GM18519 (cell line): ENCODE measurements around the gene CNNM3.

Experiments
- ATAC-seq: cut with Tn5 transposase; IDR thresholded peaks from one replicate; pipeline ENCODE4 v1.9.1; 2021; ENCODE audit warnings: mild to moderate bottlenecking, moderate library complexity; ENCODE audit not compliant: unreplicated experiment, low FRiP score

Gene CNNM3

DNA sequence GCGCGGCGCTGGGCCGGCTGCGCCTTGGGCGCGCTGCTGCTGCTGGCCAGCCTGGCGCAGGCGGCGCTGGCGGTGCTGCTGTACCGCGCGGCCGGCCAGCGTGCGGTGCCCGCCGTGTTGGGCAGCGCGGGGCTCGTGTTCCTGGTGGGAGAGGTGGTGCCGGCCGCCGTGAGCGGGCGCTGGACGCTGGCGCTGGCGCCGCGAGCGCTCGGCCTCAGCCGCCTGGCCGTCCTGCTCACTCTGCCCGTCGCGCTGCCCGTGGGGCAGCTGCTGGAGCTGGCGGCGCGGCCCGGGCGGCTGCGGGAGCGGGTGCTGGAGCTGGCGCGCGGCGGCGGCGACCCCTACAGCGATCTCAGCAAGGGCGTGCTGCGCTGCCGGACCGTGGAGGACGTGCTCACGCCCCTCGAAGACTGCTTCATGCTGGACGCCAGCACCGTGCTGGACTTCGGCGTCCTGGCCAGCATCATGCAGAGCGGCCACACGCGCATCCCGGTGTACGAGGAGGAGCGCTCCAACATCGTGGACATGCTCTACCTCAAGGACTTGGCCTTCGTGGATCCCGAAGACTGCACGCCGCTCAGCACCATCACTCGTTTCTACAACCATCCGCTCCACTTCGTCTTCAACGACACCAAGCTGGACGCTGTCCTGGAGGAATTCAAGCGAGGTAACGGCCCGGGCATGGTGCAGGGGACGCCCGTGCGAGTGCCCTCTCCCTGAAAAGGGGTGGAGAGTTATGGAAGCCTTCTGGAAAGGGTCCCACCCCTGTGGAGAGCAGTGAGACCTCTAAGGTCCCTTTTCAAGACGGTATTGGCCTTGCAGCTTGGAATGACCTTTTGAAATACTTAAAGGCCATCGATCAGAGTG lies 1.0 kb downstream of the CNNM3 start:
- ATAC-seq = no peak

DNA sequence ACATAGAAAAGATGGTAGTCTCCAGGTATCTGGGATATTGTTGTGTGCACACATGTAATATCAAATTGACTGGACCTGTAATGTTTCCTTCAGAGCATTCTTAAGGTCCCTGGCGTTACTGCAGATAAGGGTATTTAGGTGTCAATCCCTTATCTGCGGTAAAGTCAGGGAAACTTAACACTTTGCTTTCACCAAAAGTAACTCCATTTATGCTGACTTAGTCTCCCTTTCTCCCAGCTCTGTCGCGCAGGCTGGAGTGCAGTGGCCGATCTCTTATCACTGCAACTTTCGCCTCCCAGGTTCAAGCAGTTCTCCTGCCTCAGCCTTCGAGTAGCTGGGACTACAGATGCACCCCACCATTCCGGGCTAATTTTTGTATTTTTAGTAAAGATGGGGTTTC lies 1.8 kb downstream of the CNNM3 start:
- no peak for ATAC-seq

DNA sequence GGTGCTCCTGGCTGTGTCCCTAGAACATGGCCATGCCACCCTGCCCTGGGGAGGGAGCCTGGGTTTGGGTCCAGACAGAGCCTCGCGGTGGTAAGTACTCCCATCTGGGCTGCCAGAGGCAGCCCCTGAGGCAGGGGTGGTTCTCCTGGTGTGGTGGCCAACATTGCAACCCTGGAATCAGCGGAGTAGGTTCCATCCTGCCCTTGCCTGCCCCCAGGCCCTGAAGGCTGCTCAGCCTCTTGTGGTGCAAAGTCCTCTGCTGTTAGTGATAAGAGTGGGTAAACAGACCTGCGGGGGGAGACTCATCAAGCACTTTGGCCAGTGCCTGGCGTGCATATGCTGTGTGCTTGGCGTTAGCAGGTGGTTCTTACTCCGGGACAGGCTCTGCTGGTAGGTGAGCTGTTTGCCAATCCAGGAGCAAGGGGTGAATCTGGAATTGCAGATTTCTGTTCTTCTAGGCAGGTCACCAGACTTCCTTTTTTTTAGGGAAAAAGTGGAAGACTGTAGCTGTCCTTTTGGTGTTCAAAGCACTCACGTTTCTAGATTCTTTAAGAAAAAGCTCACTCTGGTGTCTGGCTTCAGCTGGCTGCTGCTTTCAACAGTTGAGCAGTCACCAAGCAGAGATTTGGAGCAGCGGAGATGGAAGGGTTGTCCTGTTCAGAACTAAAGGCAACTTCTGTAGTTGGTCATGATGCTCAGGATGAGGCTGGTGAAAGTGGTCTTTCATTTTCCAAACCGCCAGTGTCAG lies 3.2 kb downstream of the CNNM3 start:
- no peak for ATAC-seq

DNA sequence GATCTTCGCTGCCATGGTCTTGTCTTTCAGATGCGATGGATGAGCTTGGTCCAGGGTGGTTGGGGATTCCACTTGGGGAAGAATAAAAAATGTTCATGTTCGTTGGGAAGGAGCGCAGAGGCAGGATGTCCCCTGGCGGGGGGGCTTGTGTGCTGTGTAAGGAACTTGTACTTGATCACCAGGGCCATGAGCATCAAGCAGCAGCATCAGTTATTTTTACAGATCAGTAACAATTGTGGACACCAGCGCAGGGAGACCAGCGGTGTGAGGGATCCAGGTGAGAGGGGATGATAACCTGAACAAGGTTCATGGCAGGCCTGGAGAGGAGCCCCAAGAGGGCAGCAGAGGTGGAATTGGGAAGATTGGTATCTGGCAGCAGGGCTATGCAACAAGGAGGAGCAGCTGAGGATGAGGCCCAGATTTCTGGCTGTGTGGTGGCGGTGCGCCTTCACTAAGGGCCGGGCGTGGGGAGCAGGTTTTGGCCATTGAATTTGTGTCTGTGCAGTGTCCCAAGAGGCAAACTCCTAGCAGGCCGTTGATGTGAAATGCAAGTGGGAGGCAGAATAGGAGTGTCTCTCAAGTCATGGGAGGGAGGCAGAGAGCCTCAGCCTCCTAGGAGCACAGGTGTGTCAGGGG lies 3.9 kb downstream of the CNNM3 start:
- no peak for ATAC-seq

DNA sequence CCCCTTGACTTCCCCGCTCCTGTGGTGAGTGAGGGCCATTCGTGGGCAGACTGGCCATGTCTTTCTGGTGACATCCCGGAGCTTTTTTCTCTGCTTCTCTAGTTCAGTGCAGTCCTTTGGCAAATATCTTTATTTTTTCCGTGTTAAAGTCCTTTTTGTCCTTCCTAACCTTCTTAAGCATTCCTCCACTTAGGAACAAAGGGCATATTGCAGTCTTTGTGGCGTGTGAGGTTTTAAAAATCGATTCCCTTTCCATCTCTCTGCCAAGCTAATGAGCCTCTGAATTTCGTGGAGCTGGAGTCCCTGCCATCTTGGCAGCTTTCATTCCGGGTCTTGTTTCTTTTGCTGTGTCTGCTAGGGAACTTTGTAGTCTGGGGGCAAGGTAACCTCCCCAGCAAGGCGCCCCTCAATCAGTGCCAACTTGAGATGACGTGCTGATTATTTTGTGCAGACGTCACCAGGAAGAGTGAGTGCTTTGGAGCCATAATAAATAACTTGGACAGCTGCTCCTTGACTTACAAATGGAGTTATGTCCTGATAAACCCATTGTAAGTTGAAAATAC lies 5.1 kb downstream of the CNNM3 start:
- no peak for ATAC-seq

DNA sequence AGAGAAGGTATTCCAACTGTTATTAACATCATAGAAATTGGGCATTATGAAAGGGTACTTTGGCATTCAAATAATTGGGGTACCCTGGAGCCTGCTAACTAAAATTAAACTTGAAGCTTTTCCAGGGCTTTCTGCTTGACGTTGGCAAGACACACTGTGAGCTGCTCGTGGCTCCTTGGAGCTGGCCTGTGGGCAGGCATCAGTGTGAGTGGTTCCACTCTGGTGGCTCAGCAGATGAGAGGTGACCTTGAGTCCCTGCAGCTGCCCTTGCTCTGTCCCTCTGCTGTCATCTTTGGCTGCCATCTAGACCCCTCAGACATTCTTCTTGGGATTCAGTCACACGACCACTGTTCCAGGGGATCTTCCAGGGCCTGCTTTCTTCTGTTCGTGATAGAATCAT lies 6.7 kb downstream of the CNNM3 start:
- no peak for ATAC-seq

DNA sequence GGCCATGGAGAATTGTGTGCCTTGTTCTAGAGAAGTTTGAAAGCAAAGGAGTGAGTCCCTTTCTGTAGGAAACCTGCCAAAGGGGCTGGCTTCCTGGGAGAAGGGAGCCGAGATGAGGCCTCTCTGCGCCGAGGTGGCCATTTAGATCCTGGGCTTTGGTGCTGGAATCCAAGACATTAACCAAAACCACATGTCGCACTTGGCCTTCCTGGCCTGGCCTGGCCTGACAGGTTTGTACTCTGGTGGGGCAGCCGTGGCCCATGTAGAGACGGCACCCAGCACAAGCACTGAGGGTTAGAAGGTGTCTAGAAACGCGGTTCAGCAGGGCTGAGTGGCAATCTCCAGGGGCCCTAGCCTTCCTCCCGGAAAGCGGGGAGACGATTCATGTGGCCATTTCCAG lies 7.1 kb downstream of the CNNM3 start:
- no peak for ATAC-seq

DNA sequence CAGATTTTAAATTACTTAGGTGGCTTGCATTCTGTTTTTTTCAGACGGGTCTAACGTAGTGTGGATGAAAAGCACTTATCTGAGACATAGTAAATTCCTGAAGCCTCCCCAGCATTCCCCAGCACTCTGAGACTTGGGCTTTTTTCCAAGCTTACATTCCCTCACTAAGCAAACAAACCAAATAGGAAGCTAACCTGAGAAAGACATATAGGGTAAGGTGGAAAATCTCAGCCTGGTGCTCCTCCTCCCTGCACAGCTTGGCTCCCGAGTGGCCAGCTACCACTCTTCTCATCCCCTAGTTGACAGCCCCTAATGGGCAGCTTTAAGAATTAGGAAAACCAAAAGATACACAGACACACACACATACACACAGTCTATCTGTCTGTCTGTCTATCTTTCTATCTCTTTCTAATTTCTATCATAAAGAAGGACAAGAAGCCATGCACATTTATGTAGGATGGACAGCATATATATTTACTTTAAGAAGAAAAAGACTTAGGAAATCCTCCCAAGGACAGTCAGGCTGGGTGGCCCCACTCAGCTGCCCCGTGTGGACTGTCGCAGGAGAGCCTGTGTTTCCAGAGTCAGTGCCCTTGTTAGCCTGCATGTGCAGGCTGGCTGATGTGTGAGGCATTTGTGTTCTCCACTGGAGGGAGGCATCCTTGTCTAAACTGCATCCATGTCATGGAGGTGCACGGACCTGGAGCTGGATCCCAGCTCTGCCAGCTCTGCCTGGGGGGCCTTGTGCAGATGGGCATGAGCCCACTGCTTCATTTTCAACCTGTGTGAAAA lies 8.2 kb downstream of the CNNM3 start:
- ATAC-seq = no peak

DNA sequence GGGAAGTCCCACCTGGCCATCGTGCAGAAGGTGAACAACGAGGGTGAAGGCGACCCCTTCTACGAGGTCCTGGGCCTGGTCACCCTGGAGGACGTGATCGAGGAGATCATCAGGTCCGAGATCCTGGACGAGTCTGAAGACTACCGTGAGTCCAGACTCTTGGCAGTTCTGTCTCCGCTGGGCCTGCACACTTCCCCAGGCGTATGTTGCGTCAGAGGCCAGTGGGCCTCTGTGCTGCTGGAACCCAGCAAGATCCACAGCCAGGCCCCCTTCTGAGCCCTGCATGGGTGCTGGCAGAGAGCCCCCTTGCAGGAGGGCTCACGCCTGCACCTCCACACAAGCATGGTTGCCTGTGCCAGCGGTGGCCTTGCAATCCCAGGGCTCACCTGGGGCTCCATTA lies 9.0 kb downstream of the CNNM3 start:
- ATAC-seq = no peak

DNA sequence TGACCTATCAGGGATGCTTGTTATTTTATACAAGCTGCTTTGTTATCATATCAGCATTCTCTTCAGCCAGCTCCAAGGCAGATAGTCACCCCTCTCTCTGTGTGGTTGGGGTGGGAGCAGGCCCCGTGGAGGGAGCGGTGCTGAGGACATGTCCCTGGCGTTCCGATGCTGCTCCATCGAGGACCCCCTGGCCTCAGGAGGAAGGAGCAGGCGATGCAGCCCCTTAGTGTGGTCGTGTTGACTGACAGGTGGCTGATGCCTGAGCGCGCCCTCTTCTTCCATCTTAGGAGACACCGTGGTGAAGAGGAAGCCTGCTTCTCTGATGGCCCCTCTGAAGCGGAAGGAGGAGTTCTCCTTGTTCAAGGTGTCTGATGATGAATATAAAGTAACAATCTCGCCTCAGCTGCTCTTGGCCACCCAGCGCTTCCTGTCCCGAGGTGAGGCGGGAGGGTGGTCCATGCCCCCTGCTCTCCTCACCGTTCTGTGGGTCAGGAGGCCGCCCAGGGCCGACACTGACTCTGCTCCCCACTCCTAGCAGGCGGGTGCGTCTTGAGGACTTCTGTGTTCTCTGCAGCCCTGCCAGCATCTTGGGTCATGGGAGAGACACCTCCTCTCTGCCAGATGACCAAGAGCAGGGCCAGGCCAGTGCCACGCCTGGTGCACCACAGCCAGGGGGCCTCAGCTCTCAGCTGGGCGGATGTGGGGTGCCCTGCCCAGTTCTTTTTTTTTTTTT lies 10.6 kb downstream of the CNNM3 start:
- ATAC-seq = no peak

DNA sequence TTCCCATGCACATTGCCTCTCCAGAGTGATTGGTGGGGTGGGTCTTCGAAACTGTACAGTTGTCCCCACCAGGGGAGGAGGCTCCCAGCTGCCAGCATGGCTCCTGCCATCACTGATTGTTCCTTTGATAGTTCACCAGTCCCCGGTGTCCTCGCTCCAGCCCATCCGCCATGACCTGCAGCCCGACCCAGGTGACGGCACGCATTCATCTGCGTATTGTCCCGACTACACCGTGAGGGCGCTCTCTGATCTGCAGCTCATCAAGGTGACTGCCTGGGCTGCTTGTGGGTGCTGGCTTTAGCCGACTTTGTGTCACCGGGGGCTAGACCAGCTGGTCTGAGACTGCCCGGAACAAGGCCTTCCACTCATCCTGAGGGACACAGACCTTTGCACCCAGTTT lies 12.4 kb downstream of the CNNM3 start:
- ATAC-seq = no peak

DNA sequence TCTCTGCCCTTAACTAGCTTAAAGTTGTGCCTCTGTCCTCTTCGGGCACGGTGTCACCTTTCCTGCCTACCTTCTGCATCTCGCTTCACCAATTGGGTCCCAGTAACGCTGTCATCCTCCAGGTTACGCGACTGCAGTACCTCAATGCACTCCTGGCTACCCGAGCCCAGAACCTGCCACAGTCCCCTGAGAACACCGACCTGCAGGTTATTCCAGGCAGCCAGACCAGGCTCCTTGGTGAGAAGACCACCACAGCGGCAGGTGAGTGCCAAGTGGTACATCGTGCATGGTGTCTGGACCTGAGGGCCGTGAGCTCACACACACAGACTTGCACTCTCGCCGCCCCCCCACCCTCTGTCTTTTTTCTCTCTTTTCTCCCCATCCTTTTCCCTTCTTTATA lies 12.8 kb downstream of the CNNM3 start:
- ATAC-seq = no peak

DNA sequence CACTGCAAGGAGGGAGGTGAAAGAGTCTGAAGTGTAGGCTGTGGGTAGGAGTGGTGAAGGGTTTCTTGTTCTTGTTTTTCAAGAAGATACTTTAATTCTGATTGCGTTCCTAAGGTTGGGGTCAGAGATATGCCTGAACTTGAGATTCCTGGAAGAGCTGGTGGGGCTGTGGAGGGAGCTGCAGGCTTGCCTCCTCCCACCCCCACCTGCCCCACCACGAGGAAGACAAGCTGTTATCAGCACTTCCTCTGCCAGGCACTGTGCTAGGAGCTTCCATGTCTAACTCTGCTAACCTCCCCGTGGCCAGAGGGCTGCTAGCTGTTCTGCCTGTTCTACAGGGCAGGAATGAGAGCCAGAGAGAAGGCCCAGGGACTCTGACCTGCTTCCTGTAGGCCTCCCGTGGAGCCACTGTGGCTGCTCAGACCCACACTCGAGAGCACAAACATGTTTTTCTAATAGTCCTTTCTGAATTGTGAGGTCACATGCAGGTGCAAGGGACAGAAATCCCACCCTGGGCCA lies 14.0 kb downstream of the CNNM3 start:
- no peak for ATAC-seq

DNA sequence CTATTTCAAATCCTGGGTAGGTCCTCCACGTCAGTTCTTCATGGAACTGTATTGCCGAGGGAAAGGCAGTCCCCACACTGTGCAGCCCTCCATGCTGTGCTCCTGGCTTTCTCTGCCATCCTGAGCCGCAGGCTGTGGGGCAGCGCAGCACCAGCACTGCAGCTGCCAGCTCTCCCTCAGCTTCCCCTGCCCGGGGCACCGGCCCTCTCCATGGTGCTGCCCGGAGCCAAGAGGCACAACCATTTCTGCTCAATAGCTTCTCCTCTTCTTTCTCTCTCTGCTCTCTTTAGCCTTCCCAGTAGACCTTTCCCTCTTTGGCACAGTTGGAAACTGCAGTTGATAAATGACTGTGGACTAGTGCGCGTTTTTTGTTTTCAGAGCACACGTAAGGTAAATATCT lies 15.6 kb downstream of the CNNM3 start:
- ATAC-seq = no peak

DNA sequence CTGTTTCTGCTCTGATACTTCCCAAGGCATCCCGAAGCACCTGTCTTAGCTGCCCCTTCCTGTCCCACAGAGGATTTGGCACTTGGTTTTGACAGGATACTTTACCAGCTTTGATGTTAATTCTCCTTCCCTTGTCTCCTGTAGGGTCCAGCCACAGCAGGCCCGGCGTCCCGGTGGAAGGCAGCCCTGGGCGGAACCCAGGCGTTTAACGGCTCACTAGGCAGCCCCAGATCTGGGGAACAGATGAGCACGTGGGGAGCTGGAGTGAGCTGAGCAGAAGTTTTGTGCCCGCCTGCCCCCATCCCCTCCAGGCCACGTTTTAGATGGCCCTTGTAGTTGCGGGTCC lies 16.3 kb downstream of the CNNM3 start:
- no peak for ATAC-seq

DNA sequence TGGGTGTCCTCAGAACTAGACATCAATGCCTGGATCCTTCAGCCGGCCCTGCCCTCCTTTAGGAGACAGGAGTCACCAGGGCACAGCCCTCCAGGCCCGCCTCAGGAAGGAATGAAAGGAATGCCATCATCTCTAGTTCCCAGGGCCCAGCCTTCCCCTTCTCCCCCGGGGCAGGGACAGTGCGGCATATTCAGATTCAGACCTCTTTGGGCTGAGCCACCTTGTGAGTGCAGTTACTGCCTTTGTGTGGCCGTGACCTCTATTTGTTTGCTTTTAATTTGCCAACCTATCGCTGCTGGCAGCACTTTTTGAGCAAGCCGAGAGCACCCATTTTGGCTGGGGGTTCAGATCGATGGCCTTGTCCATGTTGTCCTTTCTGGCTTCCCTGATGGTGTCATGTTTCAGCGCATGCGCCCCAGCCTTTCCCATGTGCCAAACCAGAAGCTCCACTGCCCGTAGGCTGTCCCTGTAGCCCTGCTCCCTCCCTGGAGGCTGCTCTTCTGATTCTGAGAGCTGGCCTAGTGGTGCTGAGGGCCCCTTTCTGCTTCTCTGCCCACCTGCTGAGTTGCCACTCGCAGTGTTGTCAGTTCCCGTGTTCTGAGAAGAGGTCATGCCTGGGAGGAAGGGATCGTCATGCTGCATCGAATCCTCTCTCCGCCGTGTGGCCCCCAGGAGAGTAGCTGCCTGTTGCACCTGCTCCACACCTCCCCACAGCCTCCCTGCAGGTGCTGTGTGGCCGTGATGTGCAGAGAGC lies 16.9 kb downstream of the CNNM3 start:
- ATAC-seq = no peak

DNA sequence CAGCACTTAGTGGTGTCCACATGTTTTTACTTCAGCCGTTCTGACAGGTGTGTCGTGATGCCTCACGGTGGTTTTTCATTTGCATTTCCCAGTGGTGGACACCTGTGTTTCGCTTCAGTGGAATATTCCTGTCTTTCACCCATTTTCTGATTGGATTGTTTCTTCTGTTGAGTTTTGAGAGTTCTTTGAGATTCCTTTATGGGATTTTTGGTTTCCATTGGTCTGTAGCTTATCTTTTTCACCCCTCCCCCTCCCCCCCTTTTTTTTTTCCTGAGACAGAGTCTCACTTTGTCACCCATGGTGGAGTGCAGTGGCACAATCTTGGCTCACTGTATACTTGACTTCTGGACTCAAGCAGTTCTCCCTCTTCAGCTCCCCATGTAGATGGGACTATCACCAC lies 19.8 kb downstream of the CNNM3 start:
- no peak for ATAC-seq

DNA sequence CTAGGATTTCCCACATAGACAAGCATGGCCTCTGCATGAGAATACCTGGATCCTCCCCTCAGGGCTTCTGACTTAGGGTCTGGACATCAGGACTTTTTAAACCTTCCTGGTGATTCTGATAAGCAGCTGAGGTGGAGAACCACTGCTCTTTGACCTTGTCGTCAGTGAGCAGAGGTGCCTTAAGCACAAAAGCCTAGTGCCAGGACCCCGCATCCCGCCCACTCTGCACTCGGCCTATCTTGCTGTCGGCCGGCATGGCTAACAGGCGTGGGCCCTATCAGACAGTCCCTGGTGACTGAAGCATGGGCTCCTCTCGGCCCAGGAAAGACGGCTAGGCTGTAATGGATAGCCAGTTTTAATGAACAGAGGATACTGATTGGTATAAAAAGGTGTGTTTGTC lies 21.5 kb downstream of the CNNM3 start:
- no peak for ATAC-seq
